Spinal cord (tissue), 4 donors: ENCODE measurements around the gene MS4A4E. TPM values are rescaled to one million over a fixed set of nuclear protein-coding genes. Genes with fewer than 3 reads are reported as not detected.

Experiments used
- polyA plus RNA-seq, 2 donors: library from polyadenylated mRNA; unstranded; fragments of 120-200 nt; gene quantifications; one replicate each; pipeline ENCODE4 v1.2.1, GENCODE V29; 2013; ENCODE audit not compliant: insufficient read length in 2 of 2
- small RNA-seq: library from RNA; depleted of rRNA; stranded (forward); fragments of <200 nt; gene quantifications from one replicate; pipeline ENCODE3, GENCODE V24; 2014; ENCODE audit warnings: low replicate concordance
- total RNA-seq, 2 donors: library from RNA; depleted of rRNA in 1 of 2; stranded (reverse); fragments of 120-200 nt in 1 of 2; fragments of >200 nt in 1 of 2; gene quantifications; one replicate each; pipeline versions ENCODE4 v1.2.3 to v1.2.4, GENCODE V29; 2013 to 2014

The MS4A4E gene
- total and polyA plus RNA-seq, 4 donors = 0.50 to 1.9 (median 1.3) TPM

Small RNA genes within 50 kb of the gene (small RNA-seq; reads per million reads assigned to genes)
- gene MIR6503 = 0.08 reads per million

Other genes starting within 250 kb of the MS4A4E start
- gene OOSP4B, start 226.0 kb downstream of the MS4A4E start, total RNA-seq = not detected
- gene OOSP4B, start 226.0 kb downstream of the MS4A4E start, polyA plus RNA-seq = not detected
- not detected for gene OOSP2, start 202.7 kb downstream of the MS4A4E start, total RNA-seq
- gene OOSP2, start 202.7 kb downstream of the MS4A4E start, polyA plus RNA-seq = not detected
- gene MS4A3, start 186.5 kb downstream of the MS4A4E start, total RNA-seq = 10 to 100 TPM in 1 of 2 donors, under 1 TPM in 1; 0.72 to 29.5 TPM
- under 1 TPM in 1 of 2 donors, not detected in 1; 0.93 TPM for gene MS4A3, start 186.5 kb downstream of the MS4A4E start, polyA plus RNA-seq
- gene MS4A2, start 154.5 kb downstream of the MS4A4E start, total RNA-seq = 1 to 10 TPM in 1 of 2 donors, under 1 TPM in 1; 0.39 to 1.2 TPM
- under 1 TPM in 1 of 2 donors, not detected in 1; 0.20 TPM for gene MS4A2, start 154.5 kb downstream of the MS4A4E start, polyA plus RNA-seq
- 10 to 100 TPM; 29.8 to 36.4 TPM for gene MS4A6A, start 60.1 kb downstream of the MS4A4E start, total RNA-seq
- gene MS4A6A, start 60.1 kb downstream of the MS4A4E start, polyA plus RNA-seq = 1 to 10 TPM; 3.7 to 7.1 TPM
- gene MS4A4A, start 37.5 kb upstream of the MS4A4E start, total RNA-seq = 10 to 100 TPM in 1 of 2 donors, 1 to 10 TPM in 1; 9.0 to 11.0 TPM
- gene MS4A4A, start 37.5 kb upstream of the MS4A4E start, polyA plus RNA-seq = 1 to 10 TPM; 2.3 to 4.1 TPM
- not detected for gene MS4A6E, start 84.1 kb upstream of the MS4A4E start, total RNA-seq
- gene MS4A6E, start 84.1 kb upstream of the MS4A4E start, polyA plus RNA-seq = not detected
- 10 to 100 TPM; 11.0 to 13.7 TPM for gene MS4A7, start 135.4 kb upstream of the MS4A4E start, total RNA-seq
- 1 to 10 TPM; 4.9 to 6.3 TPM for gene MS4A7, start 135.4 kb upstream of the MS4A4E start, polyA plus RNA-seq
- under 1 TPM; 0.55 to 0.59 TPM for gene MS4A14, start 153.3 kb upstream of the MS4A4E start, total RNA-seq
- gene MS4A14, start 153.3 kb upstream of the MS4A4E start, polyA plus RNA-seq = under 1 TPM; 0.39 to 0.73 TPM
- not detected for gene MS4A5, start 186.4 kb upstream of the MS4A4E start, total RNA-seq
- gene MS4A5, start 186.4 kb upstream of the MS4A4E start, polyA plus RNA-seq = not detected
- under 1 TPM; 0.17 to 0.99 TPM for gene MS4A1, start 212.7 kb upstream of the MS4A4E start, total RNA-seq
- gene MS4A1, start 212.7 kb upstream of the MS4A4E start, polyA plus RNA-seq = under 1 TPM in 1 of 2 donors, not detected in 1; 0.21 TPM
- gene MS4A12, start 249.6 kb upstream of the MS4A4E start, total RNA-seq = not detected
- not detected for gene MS4A12, start 249.6 kb upstream of the MS4A4E start, polyA plus RNA-seq